ENCODE results near the gene KAZALD1.

DNA sequence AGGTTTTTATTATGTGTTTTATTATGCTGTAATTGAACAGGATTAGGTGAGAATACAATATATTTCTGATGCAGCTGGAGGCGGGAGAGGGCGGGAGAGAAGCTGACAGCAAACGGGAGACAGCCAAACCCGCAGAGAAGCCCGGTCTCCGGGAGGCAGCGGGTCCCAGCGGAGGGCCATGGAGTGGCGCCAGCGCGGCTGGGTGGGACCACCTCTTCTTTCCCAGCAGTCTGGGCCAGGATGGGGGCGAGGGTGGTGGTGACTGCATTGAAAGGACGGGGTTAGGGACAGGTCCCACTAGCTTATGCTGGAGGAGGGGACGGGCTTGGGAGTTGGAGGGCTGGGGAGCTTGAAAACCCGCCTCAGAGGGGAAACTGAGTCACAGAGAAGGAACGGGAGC is 14.5 kb upstream of the KAZALD1 start:
- no peak for TF ChIP-seq EP300 (IDR thresholded peaks at IDR 0.05; ENCODE audit: borderline replicate concordance)
- TF ChIP-seq MAX (IDR thresholded peaks at IDR 0.05) = no peak
- TF ChIP-seq TCF12 (IDR thresholded peaks at IDR 0.05; ENCODE audit: low read depth) = no peak
- TF ChIP-seq TEAD4 (IDR thresholded peaks at IDR 0.05) = no peak
- TF ChIP-seq TAF1 (IDR thresholded peaks at IDR 0.05; ENCODE audit: low read depth) = no peak
- no peak for TF ChIP-seq RAD21 (IDR thresholded peaks at IDR 0.05; ENCODE audit: low read depth)
- no peak for TF ChIP-seq CREB1 (IDR thresholded peaks at IDR 0.05; ENCODE audit: low read depth)
- TF ChIP-seq EGR1 (IDR thresholded peaks at IDR 0.05) = no peak

Measured in Ishikawa (cell line).